ENCODE data around the gene FGGY. TPM values are rescaled to one million over a fixed set of nuclear protein-coding genes. Genes with fewer than 3 reads are reported as not detected.

Gene FGGY
- total RNA-seq, 1 donor from 2014 or later = 12.6 TPM

DNA sequence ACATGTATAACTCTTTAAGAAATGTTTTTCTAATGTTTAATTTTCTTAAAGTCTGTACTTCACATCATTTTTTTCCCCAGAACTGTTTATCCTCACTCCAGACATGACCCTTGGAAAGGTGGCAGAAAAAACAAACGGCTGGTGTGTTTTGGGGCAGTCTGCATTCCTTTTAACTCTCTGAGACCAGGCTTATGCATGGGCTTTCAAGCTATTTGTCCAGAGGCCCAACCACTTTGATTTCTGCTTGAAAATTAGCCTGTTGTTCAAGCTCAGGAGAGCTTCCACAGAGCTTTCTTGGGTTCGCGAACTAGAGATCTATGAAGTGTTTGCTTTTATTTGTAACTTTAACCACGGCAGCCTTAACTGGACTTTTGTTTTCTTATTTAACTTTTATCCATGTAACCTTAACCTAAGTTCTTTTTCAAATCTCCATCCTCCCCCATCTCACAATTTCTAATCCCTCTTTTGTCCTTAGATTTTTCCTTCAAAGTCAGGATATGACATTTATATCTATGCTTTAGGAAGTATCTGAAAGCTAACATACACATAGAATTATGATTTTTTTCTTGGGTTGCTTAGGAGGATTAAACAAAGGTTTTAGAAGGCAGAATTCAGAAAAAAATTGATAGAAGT is 111.8 kb downstream of the FGGY start:
- TF ChIP-seq, protein P1, sequence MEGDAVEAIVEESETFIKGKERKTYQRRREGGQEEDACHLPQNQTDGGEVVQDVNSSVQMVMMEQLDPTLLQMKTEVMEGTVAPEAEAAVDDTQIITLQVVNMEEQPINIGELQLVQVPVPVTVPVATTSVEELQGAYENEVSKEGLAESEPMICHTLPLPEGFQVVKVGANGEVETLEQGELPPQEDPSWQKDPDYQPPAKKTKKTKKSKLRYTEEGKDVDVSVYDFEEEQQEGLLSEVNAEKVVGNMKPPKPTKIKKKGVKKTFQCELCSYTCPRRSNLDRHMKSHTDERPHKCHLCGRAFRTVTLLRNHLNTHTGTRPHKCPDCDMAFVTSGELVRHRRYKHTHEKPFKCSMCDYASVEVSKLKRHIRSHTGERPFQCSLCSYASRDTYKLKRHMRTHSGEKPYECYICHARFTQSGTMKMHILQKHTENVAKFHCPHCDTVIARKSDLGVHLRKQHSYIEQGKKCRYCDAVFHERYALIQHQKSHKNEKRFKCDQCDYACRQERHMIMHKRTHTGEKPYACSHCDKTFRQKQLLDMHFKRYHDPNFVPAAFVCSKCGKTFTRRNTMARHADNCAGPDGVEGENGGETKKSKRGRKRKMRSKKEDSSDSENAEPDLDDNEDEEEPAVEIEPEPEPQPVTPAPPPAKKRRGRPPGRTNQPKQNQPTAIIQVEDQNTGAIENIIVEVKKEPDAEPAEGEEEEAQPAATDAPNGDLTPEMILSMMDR (conservative IDR thresholded peaks at IDR 0.05) = no peak
- Mint-ChIP-seq H3K9me3 (no peaks in the 10 kb centered on the region), H3K27ac (peak overlapping the region; percentile 60), H3K4me1 (ENCODE audit: unreplicated experiment) (peaks cover 30% of the 10 kb centered on the region), H3K36me3 (no peaks in the 10 kb centered on the region), H3K4me3 (peak overlapping the region; percentile 18), H3K27me3 (no peaks in the 10 kb centered on the region)
- no peak for DNase-seq (ENCODE audit: extremely low spot score, unreplicated experiment)

DNA sequence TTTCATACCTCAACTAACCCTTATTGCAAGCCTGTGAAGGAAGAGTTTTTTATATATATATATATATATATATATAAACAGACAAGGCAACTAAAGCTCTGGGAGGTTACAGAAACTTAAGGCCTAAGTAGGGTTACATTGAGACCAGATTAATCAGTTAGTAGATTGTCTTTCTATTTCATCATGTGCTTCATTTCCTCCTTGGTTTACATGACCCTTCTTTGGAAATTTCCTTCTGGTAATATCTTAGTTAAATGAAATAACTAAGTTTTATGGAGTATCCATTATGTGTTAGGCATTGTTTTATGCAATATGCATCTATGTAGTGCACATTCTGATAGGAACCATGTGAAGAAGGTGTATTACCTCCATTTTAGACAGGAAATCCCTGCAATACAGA is 112.7 kb downstream of the FGGY start:
- TF ChIP-seq, protein P1 (conservative IDR thresholded peaks at IDR 0.05) = no peak
- Mint-ChIP-seq H3K4me3 (peak overlapping the region; percentile 18), H3K27me3 (no peaks in the 10 kb centered on the region), H3K9me3 (no peaks in the 10 kb centered on the region), H3K4me1 (ENCODE audit: unreplicated experiment) (peaks cover 23% of the 10 kb centered on the region), H3K27ac (peak overlapping the region; percentile 60), H3K36me3 (no peaks in the 10 kb centered on the region)
- no peak for DNase-seq (ENCODE audit: extremely low spot score, unreplicated experiment)

DNA sequence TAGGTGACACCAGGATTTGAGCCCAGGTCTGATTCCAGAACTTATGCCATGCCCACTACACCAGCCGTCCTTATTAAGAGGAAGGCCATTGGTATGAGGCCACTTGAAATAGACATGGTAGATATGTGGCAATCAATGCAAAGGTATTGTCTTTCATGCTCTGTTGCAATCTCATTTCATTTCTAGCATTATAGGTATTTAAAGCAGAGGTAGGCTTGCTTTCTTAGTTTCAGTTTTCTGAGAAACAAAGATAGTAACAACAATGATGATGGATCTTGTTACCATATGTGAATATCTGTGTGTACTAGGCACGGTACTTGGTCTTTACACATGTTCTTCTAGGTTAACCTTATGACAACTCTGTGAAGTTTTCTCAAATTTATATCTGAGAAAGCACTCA is 113.1 kb downstream of the FGGY start:
- Mint-ChIP-seq H3K4me1 (ENCODE audit: unreplicated experiment) (peaks cover 20% of the 10 kb centered on the region), H3K27ac (no peak overlapping the region), H3K4me3 (no peak overlapping the region), H3K9me3 (no peaks in the 10 kb centered on the region), H3K27me3 (no peaks in the 10 kb centered on the region), H3K36me3 (no peaks in the 10 kb centered on the region)
- TF ChIP-seq, protein P1 (conservative IDR thresholded peaks at IDR 0.05) = no peak
- DNase-seq (ENCODE audit: extremely low spot score, unreplicated experiment) = no peak

DNA sequence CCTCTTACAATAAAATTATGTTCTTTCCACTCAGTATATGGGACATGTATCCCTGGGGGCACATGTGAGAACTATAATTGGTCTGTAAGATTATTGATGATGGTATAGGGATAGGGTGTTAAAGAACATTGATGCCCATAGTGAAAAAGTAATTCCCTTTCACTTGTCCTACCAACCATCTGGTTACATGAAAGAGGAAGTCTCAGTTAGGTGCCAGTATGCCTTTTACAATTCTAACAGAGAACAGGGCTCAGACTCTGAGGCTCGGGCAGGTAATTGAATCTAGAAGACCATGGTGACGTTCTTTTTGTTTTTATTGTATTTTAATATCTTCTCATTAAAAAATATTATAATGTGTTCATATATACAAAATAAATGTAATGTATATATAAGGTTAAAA is 113.6 kb downstream of the FGGY start:
- TF ChIP-seq, protein P1 (conservative IDR thresholded peaks at IDR 0.05) = no peak
- DNase-seq (ENCODE audit: extremely low spot score, unreplicated experiment) = no peak
- Mint-ChIP-seq H3K27ac (no peak overlapping the region), H3K4me3 (no peak overlapping the region), H3K9me3 (no peaks in the 10 kb centered on the region), H3K4me1 (ENCODE audit: unreplicated experiment) (peaks cover 20% of the 10 kb centered on the region), H3K36me3 (no peaks in the 10 kb centered on the region), H3K27me3 (no peaks in the 10 kb centered on the region)

DNA sequence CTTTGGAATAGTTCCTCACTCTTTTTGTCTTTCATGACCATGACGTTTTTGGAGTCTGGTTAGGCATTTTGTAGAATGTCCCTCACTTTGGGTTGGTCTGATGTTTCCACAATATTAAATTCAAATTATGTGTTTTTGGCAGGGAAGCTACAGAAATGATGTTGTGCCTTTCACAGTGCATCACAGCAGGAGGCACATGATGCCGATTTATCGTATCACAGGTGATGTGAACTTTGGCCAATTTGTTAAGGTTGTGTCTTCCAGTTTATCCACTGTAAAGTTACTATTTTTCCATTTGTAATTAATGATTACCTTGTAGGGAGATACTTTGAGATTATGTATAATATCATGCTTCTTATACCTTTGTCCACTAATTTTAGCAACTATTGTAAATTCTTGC is 114.3 kb downstream of the FGGY start:
- Mint-ChIP-seq H3K36me3 (no peaks in the 10 kb centered on the region), H3K27ac (no peak overlapping the region), H3K27me3 (no peaks in the 10 kb centered on the region), H3K4me3 (no peak overlapping the region), H3K9me3 (no peaks in the 10 kb centered on the region), H3K4me1 (ENCODE audit: unreplicated experiment) (peaks cover 24% of the 10 kb centered on the region)
- TF ChIP-seq, protein P1 (conservative IDR thresholded peaks at IDR 0.05) = no peak
- DNase-seq (ENCODE audit: extremely low spot score, unreplicated experiment) = no peak

Data from type B pancreatic cell (in vitro differentiated cells).